Fibroblast of skin of abdomen (primary cell): Measurements from ENCODE around the gene PLA2G2C.

ENCODE experiments used
- DNase-seq: peaks from one replicate; pipeline ENCODE4 v3.0.0-alpha.2; 2013

The PLA2G2C gene

DNA sequence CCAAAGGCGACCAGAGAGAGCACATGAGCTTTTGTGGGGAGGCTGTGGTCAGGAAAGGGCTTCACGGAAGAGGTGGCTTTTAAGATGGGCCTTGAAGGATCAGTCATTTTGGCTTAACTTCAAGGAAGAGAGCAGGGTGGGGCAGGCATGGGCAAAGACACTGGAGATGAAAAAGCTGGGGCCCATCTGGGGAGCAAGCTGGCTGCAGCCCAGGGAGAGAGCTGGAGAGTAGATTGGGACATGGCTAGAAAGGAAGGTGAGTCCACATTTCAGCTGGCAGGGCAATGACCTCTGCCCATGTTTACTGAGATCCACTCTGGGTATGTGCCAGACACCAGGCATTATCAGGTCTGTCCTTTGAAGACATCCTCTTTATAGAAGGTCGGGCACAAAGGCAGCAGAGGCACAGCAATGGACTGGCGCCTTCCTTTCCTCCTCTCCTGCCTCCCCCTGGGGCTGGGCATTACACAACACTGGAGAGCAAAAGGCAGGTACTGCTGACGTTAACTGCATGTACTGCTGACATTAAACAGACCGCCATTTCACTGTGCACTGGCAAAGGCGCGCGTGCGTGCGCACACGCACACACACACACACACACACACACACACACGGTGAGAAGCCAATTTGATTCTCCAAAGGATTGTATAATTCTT, 2.6 kb downstream of the PLA2G2C start:
- DNase-seq, result no peak

DNA sequence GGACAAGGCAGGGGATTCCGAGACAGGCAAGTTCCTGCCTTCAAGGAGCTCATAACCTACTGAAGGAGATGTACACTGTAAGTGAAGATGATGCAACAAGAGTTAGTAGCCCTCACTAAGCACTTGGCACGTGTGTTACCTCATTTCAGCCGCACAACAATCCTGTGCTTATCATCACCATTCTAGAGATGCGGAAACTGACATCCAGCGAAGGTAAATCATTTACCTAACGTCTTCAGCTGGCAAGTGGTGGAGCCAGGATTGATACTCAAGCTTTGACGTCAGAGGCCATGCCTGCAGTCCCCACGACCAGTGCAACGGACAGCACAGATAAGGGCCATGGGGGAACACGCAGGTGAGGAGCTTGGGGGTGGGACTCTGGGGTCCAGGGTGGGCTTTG, 3.3 kb downstream of the PLA2G2C start:
- no peak for DNase-seq

DNA sequence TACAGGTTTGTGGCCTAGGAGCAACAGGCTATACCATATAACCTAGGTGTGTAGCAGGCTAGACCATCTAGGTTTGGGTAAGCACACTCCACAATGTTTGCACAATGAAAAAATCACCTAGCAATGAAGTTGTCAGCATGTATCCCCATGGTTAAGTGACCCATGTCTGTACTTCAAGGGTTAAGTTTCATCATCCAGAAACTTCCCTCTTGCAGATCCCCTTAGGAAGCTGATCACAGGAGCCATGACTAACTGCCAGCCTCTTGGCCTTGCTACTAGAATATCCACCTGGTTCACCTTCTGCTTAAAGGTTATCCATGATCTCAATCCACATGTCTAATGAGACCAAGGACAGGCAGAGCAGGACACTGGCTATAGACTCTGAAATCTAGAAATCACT, 3.9 kb downstream of the PLA2G2C start:
- DNase-seq, result no peak

DNA sequence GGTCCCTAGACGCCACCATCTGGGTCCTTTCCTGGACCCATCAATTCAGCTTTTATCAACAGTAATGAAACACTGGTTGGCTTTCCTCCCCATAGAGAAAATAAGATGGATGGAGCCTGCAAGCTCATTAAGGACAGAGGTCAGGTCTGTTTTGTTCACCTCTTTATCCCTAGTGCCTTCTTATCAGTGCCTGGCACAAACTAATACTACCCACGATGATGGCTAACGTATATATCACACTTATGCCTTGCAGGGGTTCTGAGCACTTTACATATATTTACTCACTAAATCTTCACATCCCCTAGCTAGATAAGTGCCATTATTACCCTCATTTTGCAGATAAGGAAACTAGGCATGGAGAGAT, 5.5 kb downstream of the PLA2G2C start:
- DNase-seq, result no peak

DNA sequence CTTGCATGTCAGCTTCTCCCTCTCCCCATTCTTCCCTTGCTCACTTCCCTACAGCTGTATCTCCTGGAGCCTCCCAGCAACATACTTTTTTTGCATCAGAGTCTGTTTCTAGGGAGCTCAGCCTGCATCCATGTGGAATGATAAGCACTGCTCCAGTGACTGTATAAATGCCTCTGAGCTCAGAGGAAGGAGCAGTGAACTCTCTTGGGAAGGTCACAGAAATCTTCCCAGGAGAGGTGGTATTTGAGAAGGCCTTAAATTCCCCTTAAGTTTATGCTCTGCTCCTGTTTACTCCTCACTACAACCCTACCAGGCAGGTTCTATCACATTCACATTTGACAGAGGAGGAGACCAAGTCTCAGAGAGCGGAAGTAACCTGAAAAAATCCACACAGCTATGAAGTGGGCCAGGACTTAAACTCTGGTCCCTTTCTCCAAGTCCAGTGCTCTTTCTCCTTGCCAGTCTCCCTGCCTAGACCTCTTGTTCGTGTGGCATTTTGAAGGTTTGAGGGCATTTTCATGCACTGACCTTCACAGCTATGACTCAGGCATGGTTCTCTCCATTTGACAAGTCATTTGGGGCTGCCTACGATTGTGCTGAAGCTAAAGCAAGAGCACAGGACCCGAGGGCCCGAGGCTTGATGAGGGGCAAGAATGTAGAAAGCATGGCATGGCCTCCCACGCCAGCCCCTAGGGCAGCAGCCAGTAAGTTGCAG, 6.0 kb downstream of the PLA2G2C start:
- no peak for DNase-seq

DNA sequence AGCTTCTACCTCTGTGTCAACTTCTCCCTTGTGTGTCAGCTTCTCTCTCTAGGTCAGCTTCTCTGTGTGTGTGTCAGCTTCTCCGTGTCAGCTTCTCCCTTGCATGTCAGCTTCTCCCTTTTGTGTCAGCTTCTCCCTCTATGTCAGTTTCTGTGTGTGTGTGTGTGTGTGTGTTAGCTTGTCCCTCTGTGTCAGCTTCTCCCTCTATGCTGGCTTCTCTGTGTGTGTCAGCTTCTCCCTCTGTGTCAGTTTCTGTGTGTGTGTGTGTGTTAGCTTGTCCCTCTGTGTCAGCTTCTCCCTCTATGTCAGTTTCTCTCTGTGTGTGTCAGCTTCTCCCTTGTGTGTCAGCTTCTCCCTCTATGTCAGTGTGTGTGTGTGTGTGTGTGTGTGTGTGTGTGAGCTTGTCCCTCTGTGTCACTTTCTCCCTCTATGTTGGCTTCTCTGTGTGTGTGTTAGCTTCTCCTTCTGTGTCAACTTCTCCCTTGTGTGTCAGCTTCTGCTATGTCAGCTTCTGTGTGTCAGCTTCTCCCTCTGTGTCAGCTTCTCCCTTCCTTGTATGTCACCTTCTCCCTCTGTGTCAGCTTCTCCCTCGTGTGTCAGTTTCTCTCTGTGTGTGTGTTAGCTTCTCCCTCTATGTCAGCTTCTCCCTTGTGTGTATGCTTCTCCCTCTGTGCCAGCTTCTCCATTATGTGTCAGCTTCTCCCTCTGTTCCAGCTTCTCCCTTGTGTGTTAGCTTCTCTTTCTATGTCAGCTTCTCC, 6.8 kb downstream of the PLA2G2C start:
- DNase-seq, result no peak

DNA sequence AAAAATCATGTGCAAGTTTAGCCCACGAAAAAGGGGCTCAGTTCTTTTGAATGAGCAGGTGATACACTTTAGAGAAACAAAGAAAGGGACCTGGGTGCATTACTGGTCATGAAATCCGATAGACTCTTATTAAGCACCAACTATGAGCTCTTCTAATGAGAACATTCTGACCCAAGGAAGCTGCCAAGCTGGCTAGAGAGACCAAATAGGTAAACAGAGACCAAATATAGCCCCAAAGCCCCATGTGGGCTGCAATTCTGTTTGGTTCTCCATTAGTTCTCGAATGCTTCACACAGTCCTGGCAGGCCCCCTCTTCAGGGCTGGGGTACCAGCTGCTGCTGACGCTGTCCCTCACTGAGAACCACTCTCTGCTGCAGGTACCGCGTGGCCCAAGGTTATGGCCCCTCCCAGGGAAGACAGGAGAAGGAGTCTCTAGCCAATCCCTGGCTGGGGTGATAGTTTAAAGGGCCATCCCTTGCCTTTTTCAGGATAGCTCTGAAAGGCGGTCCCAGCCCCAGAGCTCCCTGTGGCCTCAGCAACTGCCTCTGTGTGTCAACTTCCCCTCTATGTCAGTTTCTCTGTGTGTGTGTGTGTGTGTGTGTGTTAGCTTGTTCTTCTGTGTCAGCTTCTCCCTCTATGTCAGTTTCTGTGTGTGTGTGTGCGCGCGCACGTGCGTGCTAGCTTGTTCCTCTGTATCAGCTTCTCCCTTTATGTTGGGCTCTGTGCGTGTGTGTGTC, 7.5 kb downstream of the PLA2G2C start:
- DNase-seq, result no peak

DNA sequence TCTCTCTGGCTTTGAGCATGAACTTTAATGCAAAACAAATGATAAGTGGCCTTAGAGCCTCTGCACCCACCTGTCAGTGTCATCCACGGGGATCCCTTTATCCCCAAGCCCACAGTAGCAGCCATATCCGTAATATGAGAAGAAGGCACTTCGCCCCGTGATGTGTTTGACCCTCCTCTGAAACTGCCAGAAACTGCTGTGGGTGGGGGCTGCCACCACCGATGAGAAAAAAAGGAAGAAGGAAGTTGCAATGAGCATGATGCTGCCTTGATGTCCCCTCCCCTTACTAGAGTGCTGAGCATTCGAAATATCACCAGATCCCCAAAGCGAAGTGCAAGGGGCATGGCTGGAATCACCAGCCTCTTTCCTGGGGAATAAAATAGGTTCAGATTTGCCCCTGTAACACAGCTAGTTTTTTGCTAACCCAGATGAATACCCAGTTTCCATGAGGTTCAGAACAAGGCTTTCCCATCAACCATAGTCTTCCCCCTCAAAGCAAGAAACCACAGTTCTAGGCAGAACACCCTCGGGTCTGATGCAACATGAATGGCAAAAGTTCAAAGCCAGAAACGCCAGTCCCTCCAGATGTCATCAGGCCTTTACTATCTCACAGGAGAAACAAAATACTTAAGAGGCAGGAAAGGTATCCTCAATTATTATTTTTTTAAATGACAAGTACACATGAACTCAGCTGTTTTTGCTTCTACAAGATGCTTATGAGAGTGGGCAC, 11.2 kb downstream of the PLA2G2C start:
- no peak for DNase-seq

DNA sequence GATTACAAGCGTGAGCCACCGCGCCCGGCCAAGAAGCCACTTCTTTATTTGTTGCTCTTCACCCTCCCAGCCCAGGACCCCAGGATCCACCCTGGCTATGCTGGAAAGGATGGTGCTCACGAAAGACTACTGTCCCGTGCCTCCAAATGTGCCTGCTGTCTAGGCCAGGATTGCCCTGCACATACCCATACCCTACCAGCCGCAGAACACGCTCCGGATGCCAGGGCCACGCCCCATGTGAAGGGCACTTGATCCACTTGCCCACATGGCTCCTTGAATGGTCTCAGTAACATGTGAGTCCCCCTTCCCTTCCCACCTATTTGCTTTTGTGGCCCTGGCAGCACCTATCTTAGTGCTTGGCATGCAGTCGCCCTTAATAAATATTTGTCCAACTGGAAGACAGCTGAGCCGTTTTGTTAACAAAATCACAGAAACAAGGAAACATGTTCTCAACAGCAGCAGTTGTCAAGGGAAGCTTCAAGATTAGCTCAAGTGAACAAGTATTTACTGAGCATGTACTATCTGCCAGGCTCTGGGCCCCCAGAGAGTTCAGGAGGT, 14.2 kb downstream of the PLA2G2C start:
- DNase-seq, result no peak

DNA sequence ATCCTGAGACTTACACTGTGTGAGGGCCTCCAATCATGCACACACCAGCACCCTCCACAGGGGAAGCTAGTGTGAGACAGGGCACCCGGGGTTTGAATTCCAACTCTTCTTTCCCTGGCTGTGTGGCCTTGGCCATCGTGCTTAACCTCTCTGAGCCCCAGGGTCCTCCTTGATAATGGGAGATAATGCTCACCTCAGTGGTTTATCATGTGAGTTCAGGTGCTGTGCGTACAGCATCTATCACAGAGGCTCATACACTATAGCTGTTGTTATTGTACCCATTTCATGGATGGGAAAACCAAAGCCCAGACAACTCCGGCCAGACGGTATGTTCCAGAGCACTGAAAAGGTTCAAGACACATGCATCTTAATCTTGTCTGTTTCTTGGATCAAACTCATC, 16.4 kb downstream of the PLA2G2C start:
- no peak for DNase-seq

DNA sequence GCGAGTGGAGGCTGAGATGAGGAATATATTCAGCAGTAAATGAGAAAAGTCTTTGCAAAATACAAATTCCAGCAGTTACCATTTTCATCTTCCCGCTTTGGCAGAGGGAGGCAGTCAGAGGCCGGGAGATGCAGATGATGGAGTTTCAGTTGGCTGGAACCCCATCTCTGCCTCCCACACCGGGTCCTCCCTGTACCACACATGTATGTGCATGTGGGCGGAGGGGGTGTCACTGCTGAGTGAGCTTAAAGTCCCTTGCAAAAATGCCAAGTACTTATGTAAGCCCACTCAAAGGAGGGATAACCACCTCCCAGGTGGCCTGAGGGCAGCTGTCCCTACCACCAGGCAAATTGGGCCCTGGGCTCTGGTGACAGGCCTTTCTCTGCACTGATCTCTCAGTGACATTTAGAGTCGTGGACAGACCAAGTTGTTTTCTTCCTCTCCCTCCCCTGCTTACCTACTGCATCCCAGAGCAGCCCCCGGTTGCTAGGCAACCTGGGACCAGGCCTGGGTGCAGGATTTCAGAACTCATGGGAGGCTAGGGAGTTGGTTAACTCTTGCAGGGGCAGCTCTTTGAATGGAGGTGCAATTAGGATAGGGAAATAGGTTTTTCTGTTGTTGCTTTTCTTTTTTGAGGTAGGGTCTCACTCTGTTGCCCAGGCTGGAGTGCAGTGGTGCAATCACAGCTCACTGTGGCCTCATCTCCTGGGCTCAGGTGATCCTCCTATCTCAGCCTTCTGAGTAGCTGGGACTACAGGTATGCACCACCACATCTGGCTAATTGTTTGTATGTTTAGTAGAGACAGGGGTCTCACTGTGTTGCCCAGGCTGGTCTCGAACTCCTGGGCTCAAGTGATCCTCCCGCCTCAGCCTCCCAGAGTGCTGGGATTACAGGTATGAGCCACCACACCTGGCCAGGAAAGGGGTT, 17.5 kb downstream of the PLA2G2C start:
- DNase-seq, result no peak

DNA sequence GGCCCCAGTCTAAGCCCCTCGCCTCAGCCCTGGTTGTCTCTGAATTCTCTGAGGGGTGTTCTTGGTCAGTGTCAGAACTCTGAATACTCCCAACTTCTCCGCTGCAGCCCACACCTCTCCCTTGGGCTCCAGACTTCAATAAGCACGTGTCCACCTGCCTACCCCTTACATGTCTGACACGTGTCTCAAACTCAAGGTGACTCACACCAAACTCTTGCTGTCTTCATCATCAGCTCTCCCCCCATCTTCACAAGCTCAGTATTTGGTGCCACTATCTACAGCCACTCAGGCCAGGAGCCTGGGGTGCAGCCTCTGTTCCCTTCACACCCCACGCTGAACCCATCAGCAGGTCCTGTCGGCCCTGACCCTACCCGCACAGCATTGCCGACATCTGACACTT, 19.2 kb downstream of the PLA2G2C start:
- no peak for DNase-seq

DNA sequence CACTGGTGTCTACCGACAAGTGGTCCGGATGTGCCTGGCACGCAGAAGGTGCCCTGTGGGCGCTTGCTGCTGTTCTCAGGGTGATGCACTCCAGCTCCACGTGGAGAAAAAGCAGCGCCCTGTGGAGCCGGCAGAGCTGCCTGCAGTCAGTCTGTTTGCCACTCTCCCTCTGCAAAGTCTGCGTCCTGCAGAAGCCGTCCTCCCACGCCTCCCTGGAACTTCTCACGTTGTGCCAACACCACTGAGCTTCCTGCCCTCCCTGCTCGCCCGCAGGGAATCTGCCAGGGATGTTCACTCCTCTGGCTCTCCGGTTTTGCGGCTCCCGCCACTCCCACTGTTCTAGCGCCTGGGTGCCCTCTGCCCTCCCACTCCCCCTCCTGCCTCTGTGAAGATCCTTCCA, 20.3 kb downstream of the PLA2G2C start:
- DNase-seq, result no peak

DNA sequence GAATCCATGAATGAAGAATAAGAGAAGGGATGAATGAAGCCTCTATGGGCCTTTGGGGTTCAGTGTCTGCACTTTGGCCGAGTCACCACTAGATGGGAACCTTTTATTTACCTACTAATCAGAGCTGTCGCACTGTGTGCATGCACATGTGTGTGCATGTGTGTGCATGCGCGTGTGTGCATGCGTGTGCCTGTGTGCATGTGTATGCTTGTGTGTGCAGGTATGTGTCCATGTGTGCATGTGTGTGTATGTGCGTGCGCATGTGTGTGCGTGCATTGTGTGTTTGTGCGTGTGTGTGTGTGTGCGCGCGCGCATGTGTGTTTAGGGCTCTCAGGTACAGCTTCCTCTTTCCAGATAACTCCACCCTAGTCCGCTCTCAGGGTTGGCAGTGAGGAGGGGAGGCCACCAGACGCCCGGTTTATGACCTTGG, 20.8 kb downstream of the PLA2G2C start:
- no peak for DNase-seq

DNA sequence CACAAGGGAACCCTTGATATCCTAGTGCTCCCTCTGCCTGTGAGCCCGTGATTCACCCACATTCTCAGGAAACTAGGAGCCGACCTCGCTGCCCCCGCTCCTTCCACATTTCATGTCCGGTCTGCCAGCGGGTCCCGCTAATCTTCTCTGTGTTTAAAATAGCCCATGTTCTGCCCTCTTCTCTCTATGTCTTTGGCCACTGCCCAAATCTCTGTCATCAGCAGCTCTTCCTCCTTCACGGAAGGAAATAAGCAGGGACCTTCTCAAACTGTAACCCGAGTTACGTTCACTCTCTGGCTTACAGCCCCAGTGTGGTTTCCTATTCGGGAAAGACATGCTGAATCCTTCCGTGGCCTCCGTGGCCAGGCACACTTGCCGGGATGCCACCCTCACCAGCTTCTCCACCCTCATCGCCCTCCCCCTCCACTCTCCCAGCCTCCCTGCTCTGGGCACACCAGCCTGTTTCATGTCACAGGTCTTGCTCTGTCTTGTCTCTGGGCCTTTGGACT, 21.6 kb downstream of the PLA2G2C start:
- DNase-seq, result no peak

DNA sequence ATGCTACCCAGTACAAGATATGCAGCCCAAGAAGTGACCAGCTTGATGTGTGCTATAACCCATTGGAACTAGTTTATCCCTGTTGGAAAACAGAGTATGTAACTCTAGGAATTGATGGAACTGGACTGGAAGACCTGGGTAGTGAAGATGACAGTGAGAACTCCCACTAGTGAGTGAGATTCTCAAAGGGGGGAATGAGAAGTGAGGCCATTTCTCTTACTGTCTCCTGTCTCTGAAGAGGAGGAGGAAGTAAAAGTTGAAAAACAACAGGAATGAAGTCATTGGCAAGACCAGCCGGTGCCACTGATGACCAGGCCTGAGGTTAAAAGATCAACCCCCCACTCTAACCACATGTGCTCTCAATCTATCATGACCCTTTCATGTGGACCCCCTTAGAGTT, 26.3 kb downstream of the PLA2G2C start:
- no peak for DNase-seq

DNA sequence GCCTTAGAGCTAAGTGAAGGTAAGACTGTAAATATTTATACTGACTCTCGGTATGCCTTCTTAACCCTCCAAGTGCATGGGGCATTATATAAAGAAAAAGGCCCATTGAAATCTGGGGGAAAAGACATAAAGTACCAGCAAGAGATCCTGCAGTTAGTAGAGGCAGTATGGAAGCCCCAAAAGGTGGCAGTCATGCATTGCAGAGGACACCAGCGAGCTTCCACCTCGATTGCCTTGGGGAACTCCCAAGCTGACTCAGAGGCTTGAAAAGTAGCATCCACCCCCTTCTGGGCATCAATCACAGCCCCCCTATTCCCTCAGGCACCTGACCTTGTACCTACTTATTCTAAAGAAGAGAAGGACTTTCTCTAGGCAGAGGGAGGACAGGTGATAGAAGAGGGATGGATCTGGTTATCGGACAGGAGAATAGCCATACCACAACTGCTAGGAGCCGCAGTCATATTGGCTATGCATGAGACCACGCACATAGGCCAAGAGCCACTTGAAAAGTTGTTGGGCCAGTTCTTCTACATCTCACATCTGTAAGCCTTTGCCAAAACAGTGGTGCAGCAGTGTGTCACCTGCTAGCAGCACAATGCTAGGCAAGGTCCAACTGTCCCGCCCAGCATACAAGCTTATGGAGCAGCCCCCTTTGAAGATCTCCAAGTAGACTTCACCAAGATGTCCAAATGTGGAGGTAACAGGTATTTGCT, 27.8 kb downstream of the PLA2G2C start:
- DNase-seq, result no peak

DNA sequence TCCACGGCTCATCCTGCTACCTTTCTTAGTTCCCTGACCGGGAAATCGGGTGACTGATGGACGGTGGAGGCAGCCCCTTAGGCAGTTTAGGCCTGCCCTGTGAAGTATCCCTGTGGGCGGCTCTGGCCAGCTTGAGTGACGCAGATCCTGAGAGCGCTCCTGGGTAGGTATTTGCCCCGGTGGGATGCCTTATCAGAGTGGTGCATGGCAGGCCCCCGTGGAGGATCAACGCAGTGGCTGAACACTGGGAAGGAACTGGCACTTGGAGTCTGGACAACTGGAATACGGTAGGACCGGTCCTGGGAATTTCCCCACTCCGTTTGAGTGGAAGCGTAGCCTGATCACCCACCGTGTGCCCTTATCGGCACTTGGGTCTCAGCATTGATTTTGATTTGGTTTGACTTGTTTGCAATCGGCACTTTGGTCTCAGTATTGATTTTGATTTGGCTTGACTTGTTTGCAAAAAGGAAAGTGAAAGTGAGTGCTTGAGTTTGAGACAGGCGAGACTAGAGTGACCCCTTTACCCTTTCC, 32.0 kb downstream of the PLA2G2C start:
- DNase-seq, result no peak

DNA sequence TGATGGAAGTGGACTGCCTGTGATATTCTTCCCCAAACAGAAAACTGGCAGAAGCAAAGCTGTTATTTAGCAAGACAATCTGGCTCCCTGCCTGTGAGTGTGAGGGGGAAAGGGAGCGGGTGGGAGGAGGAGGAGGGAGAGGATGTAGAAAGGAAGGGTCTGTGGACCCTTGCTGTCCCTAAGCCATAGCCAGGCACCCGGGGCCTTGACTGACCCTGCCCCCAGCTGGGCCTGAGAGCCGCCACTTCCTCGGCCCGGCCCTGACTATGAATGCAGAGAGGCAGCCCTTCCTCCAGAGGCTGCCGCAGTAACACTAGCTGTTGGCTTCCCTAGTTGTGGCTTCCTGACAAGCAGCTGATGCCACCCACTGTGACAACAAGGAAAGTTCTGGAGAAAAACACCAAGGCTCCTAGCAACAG, 33.3 kb downstream of the PLA2G2C start:
- DNase-seq, result peak; percentile 12

DNA sequence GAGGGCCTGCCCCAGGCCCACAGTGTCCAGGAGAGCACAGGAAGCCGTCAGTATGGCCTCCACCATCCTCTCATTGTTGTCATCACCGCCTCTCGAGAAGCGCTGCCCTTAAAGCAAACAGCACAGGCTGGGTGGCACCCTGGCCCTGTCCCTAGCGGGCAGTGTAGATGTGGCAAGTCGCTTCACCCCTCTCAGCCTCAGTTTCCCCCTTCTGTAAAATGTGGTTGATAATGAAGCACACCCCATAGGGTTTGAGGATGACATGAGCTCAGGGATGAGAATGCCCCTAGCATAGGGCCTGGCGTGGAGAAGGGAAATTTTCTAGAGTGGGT, 33.8 kb downstream of the PLA2G2C start:
- no peak for DNase-seq
